Subcutaneous abdominal adipose tissue (tissue), 5 donors: ENCODE results near the gene GALNTL6.

ENCODE experiments used
- H3K27ac ChIP-seq: one replicate; pipeline ENCODE4 v1.7.0; 2013; ENCODE audit warnings: low read depth, mild to moderate bottlenecking, inconsistent platforms, low read length, moderate library complexity
- H3K27me3 ChIP-seq, 5 donors: one replicate each; pipeline ENCODE4 v1.7.0; 2013; ENCODE audit warnings: low read length in 5 of 5, inconsistent platforms in 1 of 5; ENCODE audit not compliant: control insufficient read depth in 5 of 5, insufficient read depth in 4 of 5
- H3K36me3 ChIP-seq, 5 donors: one replicate each; pipeline ENCODE4 v1.7.0; 2013; ENCODE audit warnings: low read length in 5 of 5; ENCODE audit not compliant: control insufficient read depth in 5 of 5, insufficient read depth in 5 of 5
- H3K4me1 ChIP-seq, 5 donors: one replicate each; pipeline ENCODE4 v1.7.0; 2013; ENCODE audit warnings: low read length in 5 of 5, mild to moderate bottlenecking in 3 of 5, moderate library complexity in 1 of 5; ENCODE audit not compliant: control insufficient read depth in 5 of 5, insufficient read depth in 5 of 5
- H3K4me3 ChIP-seq, 5 donors: one replicate each; pipeline ENCODE4 v1.7.0; 2013; ENCODE audit warnings: low read length in 5 of 5, low read depth in 1 of 5
- H3K9ac ChIP-seq, 5 donors: one replicate each; pipeline ENCODE4 v1.7.0; 2013; ENCODE audit warnings: low read length in 5 of 5, mild to moderate bottlenecking in 4 of 5, moderate library complexity in 3 of 5
- H3K9me3 ChIP-seq, 5 donors: one replicate each; pipeline ENCODE4 v1.7.0; 2013; ENCODE audit warnings: low read length in 5 of 5; ENCODE audit not compliant: control insufficient read depth in 5 of 5
- donor health status: healthy.
- donor health status: healthy.
- donor health status: healthy.
- donor health status: healthy.
- donor health status: healthy.

GALNTL6 gene

GRCh38 chr4:171812665-171813525 lies at the start of gene GALNTL6:
Gene GALNTL6 (plus strand): TSS chr4:171813404.
- H3K36me3 ChIP-seq: no peaks in the 10 kb centered on the region
- no peaks in the 10 kb centered on the region for H3K9me3 ChIP-seq
- H3K4me3 ChIP-seq: peak within 1 kb of the TSS; percentile 46 to 63 (median 62)
- peaks cover 0 to 19% (median 19%) of the 10 kb centered on the region in 5 donors for H3K4me1 ChIP-seq
- no peak within 1 kb of the TSS for H3K9ac ChIP-seq
- H3K27me3 ChIP-seq: peaks cover 17 to 31% (median 21%) of the 10 kb centered on the region in 5 donors
- H3K27ac ChIP-seq: no peak within 1 kb of the TSS

GRCh38 chr4:171765514-171765913 lies 47.7 kb upstream of the GALNTL6 start:
- no peaks in the 10 kb centered on the region for H3K27me3 ChIP-seq
- no peaks in the 10 kb centered on the region for H3K36me3 ChIP-seq
- no peaks in the 10 kb centered on the region for H3K9me3 ChIP-seq
- no peak overlapping the region for H3K9ac ChIP-seq
- no peaks in the 10 kb centered on the region for H3K4me1 ChIP-seq
- no peak overlapping the region for H3K4me3 ChIP-seq
- H3K27ac ChIP-seq: no peak overlapping the region

GRCh38 chr4:171774642-171775190 lies 38.5 kb upstream of the GALNTL6 start:
- Histone ChIP-seq H3K36me3 (no peaks in the 10 kb centered on the region), H3K27me3 (no peaks in the 10 kb centered on the region)

GRCh38 chr4:171779301-171779700 lies 33.9 kb upstream of the GALNTL6 start:
- no peaks in the 10 kb centered on the region for H3K36me3 ChIP-seq
- peaks cover 0 to 7% (median 0%) of the 10 kb centered on the region in 5 donors for H3K9me3 ChIP-seq

More at GRCh38 chr4:171774642-171775190, 38.5 kb upstream of the GALNTL6 start:
- no peak overlapping the region for H3K9ac ChIP-seq
- no peaks in the 10 kb centered on the region for H3K4me1 ChIP-seq
- peaks cover 0 to 3% (median 0%) of the 10 kb centered on the region in 5 donors for H3K9me3 ChIP-seq
- H3K27ac ChIP-seq: no peak overlapping the region
- H3K4me3 ChIP-seq: no peak overlapping the region

GRCh38 chr4:171785388-171785787 lies 27.8 kb upstream of the GALNTL6 start:
- H3K9me3 ChIP-seq: peaks cover 0 to 7% (median 0%) of the 10 kb centered on the region in 5 donors
- no peaks in the 10 kb centered on the region for H3K36me3 ChIP-seq
- no peaks in the 10 kb centered on the region for H3K4me1 ChIP-seq
- H3K9ac ChIP-seq: no peak overlapping the region
- H3K27ac ChIP-seq: no peak overlapping the region
- no peaks in the 10 kb centered on the region for H3K27me3 ChIP-seq
- H3K4me3 ChIP-seq: no peak overlapping the region

More at GRCh38 chr4:171779301-171779700, 33.9 kb upstream of the GALNTL6 start:
- Histone ChIP-seq H3K9ac (no peak overlapping the region), H3K27me3 (no peaks in the 10 kb centered on the region), H3K27ac (no peak overlapping the region), H3K4me3 (no peak overlapping the region), H3K4me1 (no peaks in the 10 kb centered on the region)

- H3K36me3 ChIP-seq: no peaks in the 10 kb centered on the region
- H3K9ac ChIP-seq: no peak overlapping the region
- peaks cover 0 to 2% (median 0%) of the 10 kb centered on the region in 5 donors for H3K27me3 ChIP-seq
- H3K4me1 ChIP-seq: no peaks in the 10 kb centered on the region
- H3K4me3 ChIP-seq: no peak overlapping the region
- no peaks in the 10 kb centered on the region for H3K9me3 ChIP-seq
- H3K27ac ChIP-seq: no peak overlapping the region
Measured at GRCh38 chr4:171793723-171794122, 19.5 kb upstream of the GALNTL6 start.

GRCh38 chr4:171794528-171794927 lies 18.7 kb upstream of the GALNTL6 start:
- H3K27me3 ChIP-seq: peaks cover 0 to 2% (median 0%) of the 10 kb centered on the region in 5 donors
- H3K9me3 ChIP-seq: no peaks in the 10 kb centered on the region
- H3K27ac ChIP-seq: no peak overlapping the region
- no peaks in the 10 kb centered on the region for H3K36me3 ChIP-seq
- H3K9ac ChIP-seq: no peak overlapping the region
- no peaks in the 10 kb centered on the region for H3K4me1 ChIP-seq
- H3K4me3 ChIP-seq: no peak overlapping the region

- Histone ChIP-seq H3K27me3 (peaks cover 15 to 28% (median 20%) of the 10 kb centered on the region in 5 donors), H3K36me3 (no peaks in the 10 kb centered on the region), H3K4me3 (no peak overlapping the region), H3K9me3 (no peaks in the 10 kb centered on the region), H3K27ac (no peak overlapping the region), H3K4me1 (peaks cover 0 to 19% (median 19%) of the 10 kb centered on the region in 5 donors), H3K9ac (no peak overlapping the region)
Measured at GRCh38 chr4:171809854-171810253, 3.4 kb upstream of the GALNTL6 start.

GRCh38 chr4:171812333-171812664 lies 905 bp upstream of the GALNTL6 start:
- no peak overlapping the region for H3K9ac ChIP-seq
- no peaks in the 10 kb centered on the region for H3K36me3 ChIP-seq
- peak overlapping the region in 3 of 5 donors; percentile 46 to 63 (median 63) for H3K4me3 ChIP-seq
- H3K4me1 ChIP-seq: peaks cover 0 to 19% (median 19%) of the 10 kb centered on the region in 5 donors
- H3K27ac ChIP-seq: no peak overlapping the region
- H3K9me3 ChIP-seq: no peaks in the 10 kb centered on the region
- H3K27me3 ChIP-seq: peaks cover 17 to 31% (median 21%) of the 10 kb centered on the region in 5 donors
